Measurements from ENCODE around the gene SUN3.

Gene SUN3

GRCh38 chr7:48028938-48029337, at the start of gene SUN3:
SUN3 (minus strand) TSS chr7:48029107; CDS start chr7:48028938, 169 bp downstream.
- no peak for TF ChIP-seq ZNF274 (IDR thresholded peaks at IDR 0.05; ENCODE audit: low read depth, low read length)
- no peak within 1 kb of the TSS for H3K4me3 ChIP-seq (ENCODE audit: low read length)

- no peak overlapping the region for H3K4me3 ChIP-seq (ENCODE audit: low read length)
- no peak for TF ChIP-seq ZNF274 (IDR thresholded peaks at IDR 0.05; ENCODE audit: low read depth, low read length)
Observed at GRCh38 chr7:48078470-48078869, 49.6 kb upstream of the SUN3 start.

GRCh38 chr7:48077423-48077822, 48.5 kb upstream of the SUN3 start:
- H3K4me3 ChIP-seq (ENCODE audit: low read length) = no peak overlapping the region
- TF ChIP-seq ZNF274 (IDR thresholded peaks at IDR 0.05; ENCODE audit: low read depth, low read length) = no peak

- H3K4me3 ChIP-seq (ENCODE audit: low read length) = no peak overlapping the region
- no peak for TF ChIP-seq ZNF274 (IDR thresholded peaks at IDR 0.05; ENCODE audit: low read depth, low read length)
Observed at GRCh38 chr7:48074204-48074654, 45.3 kb upstream of the SUN3 start.

- TF ChIP-seq ZNF274 (IDR thresholded peaks at IDR 0.05; ENCODE audit: low read depth, low read length) = no peak
- H3K4me3 ChIP-seq (ENCODE audit: low read length) = no peak overlapping the region
Observed at GRCh38 chr7:48067475-48067874, 38.6 kb upstream of the SUN3 start.

GRCh38 chr7:48063985-48064384, 35.1 kb upstream of the SUN3 start:
- TF ChIP-seq ZNF274 (IDR thresholded peaks at IDR 0.05; ENCODE audit: low read depth, low read length) = no peak
- H3K4me3 ChIP-seq (ENCODE audit: low read length) = no peak overlapping the region

GRCh38 chr7:48059706-48060105, 30.8 kb upstream of the SUN3 start:
- H3K4me3 ChIP-seq (ENCODE audit: low read length) = no peak overlapping the region
- TF ChIP-seq ZNF274 (IDR thresholded peaks at IDR 0.05; ENCODE audit: low read depth, low read length) = no peak

GRCh38 chr7:48058990-48059389, 30.1 kb upstream of the SUN3 start:
- no peak overlapping the region for H3K4me3 ChIP-seq (ENCODE audit: low read length)
- TF ChIP-seq ZNF274 (IDR thresholded peaks at IDR 0.05; ENCODE audit: low read depth, low read length) = no peak

GRCh38 chr7:48053736-48054135, 24.8 kb upstream of the SUN3 start:
- no peak for TF ChIP-seq ZNF274 (IDR thresholded peaks at IDR 0.05; ENCODE audit: low read depth, low read length)
- no peak overlapping the region for H3K4me3 ChIP-seq (ENCODE audit: low read length)

- H3K4me3 ChIP-seq (ENCODE audit: low read length) = no peak overlapping the region
- TF ChIP-seq ZNF274 (IDR thresholded peaks at IDR 0.05; ENCODE audit: low read depth, low read length) = no peak
Observed at GRCh38 chr7:48052748-48053147, 23.8 kb upstream of the SUN3 start.

GRCh38 chr7:48049850-48050249, 20.9 kb upstream of the SUN3 start:
- H3K4me3 ChIP-seq (ENCODE audit: low read length) = no peak overlapping the region
- no peak for TF ChIP-seq ZNF274 (IDR thresholded peaks at IDR 0.05; ENCODE audit: low read depth, low read length)

GRCh38 chr7:48048113-48048512, 19.2 kb upstream of the SUN3 start:
- no peak overlapping the region for H3K4me3 ChIP-seq (ENCODE audit: low read length)
- TF ChIP-seq ZNF274 (IDR thresholded peaks at IDR 0.05; ENCODE audit: low read depth, low read length) = no peak

- H3K4me3 ChIP-seq (ENCODE audit: low read length) = no peak overlapping the region
- TF ChIP-seq ZNF274 (IDR thresholded peaks at IDR 0.05; ENCODE audit: low read depth, low read length) = no peak
Observed at GRCh38 chr7:48046458-48046857, 17.6 kb upstream of the SUN3 start.

- no peak for TF ChIP-seq ZNF274 (IDR thresholded peaks at IDR 0.05; ENCODE audit: low read depth, low read length)
- H3K4me3 ChIP-seq (ENCODE audit: low read length) = no peak overlapping the region
Observed at GRCh38 chr7:48045195-48045765, 16.4 kb upstream of the SUN3 start.

GRCh38 chr7:48042636-48043035, 13.7 kb upstream of the SUN3 start:
- no peak overlapping the region for H3K4me3 ChIP-seq (ENCODE audit: low read length)
- no peak for TF ChIP-seq ZNF274 (IDR thresholded peaks at IDR 0.05; ENCODE audit: low read depth, low read length)

GRCh38 chr7:48042216-48042615, 13.3 kb upstream of the SUN3 start:
- no peak overlapping the region for H3K4me3 ChIP-seq (ENCODE audit: low read length)
- TF ChIP-seq ZNF274 (IDR thresholded peaks at IDR 0.05; ENCODE audit: low read depth, low read length) = no peak
